ENCODE measurements around the gene WDR1. TPM values are rescaled to one million over a fixed set of nuclear protein-coding genes. Genes with fewer than 3 reads are reported as not detected.

WDR1 gene
- total and polyA plus RNA-seq, 2 donors (not counting 1 experiment from before 2014, with no cell fraction given), result 331 to 751 TPM

GRCh38 chr4:10119278-10119677 is 2.7 kb upstream of the WDR1 start:
- no peak overlapping the region for H3K4me3 ChIP-seq (replicated peaks in 1 of 4; ENCODE audit: control extremely low read depth in 1 of 4, insufficient read depth in 1 of 4, low read depth in 3 of 4, low read length in 4 of 4)
- H3K27ac ChIP-seq (ENCODE audit: insufficient read depth, low read length), result no peak overlapping the region
- H3K36me3 ChIP-seq (ENCODE audit: control insufficient read depth, insufficient read depth, low read length), result peaks cover 12% of the 10 kb centered on the region
- TF ChIP-seq EZH2 (IDR thresholded peaks at IDR 0.05; ENCODE audit: low read length, missing control alignments) (no peak), CTCF (conservative IDR thresholded peaks at IDR 0.05 in 1 of 2, IDR thresholded peaks at IDR 0.05 in 1 of 2; ENCODE audit: low read depth in 1 of 2, low read length in 2 of 2) (no peak)
- no peak overlapping the region for H2AFZ ChIP-seq (ENCODE audit: low read length)
- DNase-seq (ENCODE audit: low read depth in 2 of 2), result no peak
- H3K9ac ChIP-seq (ENCODE audit: insufficient read depth, low read length), result no peak overlapping the region
- H4K20me1 ChIP-seq (ENCODE audit: control insufficient read depth, extremely low read depth, insufficient read depth, low read length), result no peaks in the 10 kb centered on the region
- peaks cover 20% of the 10 kb centered on the region for H3K79me2 ChIP-seq (ENCODE audit: control insufficient read depth, insufficient read depth, low read length)
- no peaks in the 10 kb centered on the region for H3K27me3 ChIP-seq (ENCODE audit: control insufficient read depth, insufficient read depth, low read length)
- H3K4me2 ChIP-seq (ENCODE audit: extremely low read depth, insufficient read depth, low read length), result no peak overlapping the region
- H3K4me1 ChIP-seq (ENCODE audit: control insufficient read depth, extremely low read depth, insufficient read depth, low read length), result peaks cover 5% of the 10 kb centered on the region
- H3K9me3 ChIP-seq (ENCODE audit: control insufficient read depth, insufficient read depth, low read depth, low read length), result no peaks in the 10 kb centered on the region

DNA sequence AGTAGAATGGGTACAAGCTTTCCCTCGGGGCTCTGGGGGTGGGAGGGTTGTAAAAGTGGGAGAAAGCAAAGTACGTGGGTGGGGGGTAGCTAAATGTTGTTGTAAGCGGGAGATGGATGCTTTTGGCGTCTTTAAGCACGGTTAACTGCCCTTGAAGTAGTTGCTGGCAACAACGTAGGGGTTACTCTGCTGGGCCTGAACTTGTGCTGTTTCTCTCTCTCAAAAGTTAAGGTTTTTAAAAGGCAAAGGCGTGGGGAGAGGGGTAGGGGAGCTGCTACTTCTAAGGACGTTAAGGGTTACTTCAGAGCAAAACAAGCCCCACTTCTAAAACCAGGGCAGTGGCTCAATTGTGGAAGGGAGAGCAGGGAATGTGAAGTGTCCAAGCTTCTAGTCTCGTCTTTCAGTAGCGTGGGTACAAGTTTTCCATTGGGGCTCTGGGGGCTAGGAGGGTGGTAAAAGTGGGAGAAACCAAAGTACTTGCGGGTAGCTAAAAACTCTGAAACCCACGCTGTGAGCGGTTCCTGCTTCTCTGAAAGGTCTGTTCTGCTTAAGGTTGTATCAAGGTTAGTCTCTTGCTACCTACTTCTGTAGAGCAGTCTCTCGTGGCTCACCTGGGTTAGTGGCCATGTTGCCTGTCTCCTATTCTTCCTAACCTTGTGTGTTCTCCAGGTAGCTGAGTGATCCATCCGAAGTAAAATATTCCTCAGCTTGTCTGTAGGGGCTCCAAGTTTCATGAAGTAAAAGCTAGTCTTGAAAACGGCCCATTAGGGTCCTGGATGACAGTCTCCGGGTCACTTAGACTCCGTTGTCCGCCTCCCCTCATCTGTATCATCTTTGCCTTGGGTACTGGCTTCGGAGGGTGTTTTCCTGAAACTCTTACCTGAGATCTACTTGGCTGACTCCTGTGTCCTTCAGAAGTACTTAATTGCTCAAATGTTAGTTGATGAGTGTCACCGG is 1.7 kb upstream of the WDR1 start:
- Histone ChIP-seq H3K27me3 (ENCODE audit: control insufficient read depth, insufficient read depth, low read length) (no peaks in the 10 kb centered on the region), H3K27ac (ENCODE audit: insufficient read depth, low read length) (no peak overlapping the region), H3K4me1 (ENCODE audit: control insufficient read depth, extremely low read depth, insufficient read depth, low read length) (peaks cover 7% of the 10 kb centered on the region), H2AFZ (ENCODE audit: low read length) (no peak overlapping the region), H3K4me3 (replicated peaks in 1 of 4; ENCODE audit: control extremely low read depth in 1 of 4, insufficient read depth in 1 of 4, low read depth in 3 of 4, low read length in 4 of 4) (peak overlapping the region in 1 of 4 experiments; percentile 89), H3K4me2 (ENCODE audit: extremely low read depth, insufficient read depth, low read length) (no peak overlapping the region), H3K36me3 (ENCODE audit: control insufficient read depth, insufficient read depth, low read length) (peaks cover 19% of the 10 kb centered on the region), H4K20me1 (ENCODE audit: control insufficient read depth, extremely low read depth, insufficient read depth, low read length) (no peaks in the 10 kb centered on the region), H3K9me3 (ENCODE audit: control insufficient read depth, insufficient read depth, low read depth, low read length) (no peaks in the 10 kb centered on the region), H3K9ac (ENCODE audit: insufficient read depth, low read length) (no peak overlapping the region), H3K79me2 (ENCODE audit: control insufficient read depth, insufficient read depth, low read length) (peaks cover 29% of the 10 kb centered on the region)
- TF ChIP-seq CTCF (conservative IDR thresholded peaks at IDR 0.05 in 1 of 2, IDR thresholded peaks at IDR 0.05 in 1 of 2; ENCODE audit: low read depth in 1 of 2, low read length in 2 of 2) (no peak), EZH2 (IDR thresholded peaks at IDR 0.05; ENCODE audit: low read length, missing control alignments) (no peak)
- DNase-seq (ENCODE audit: low read depth in 2 of 2), result no peak

GRCh38 chr4:10117359-10118047 is 904 bp upstream of the WDR1 start:
- no peaks in the 10 kb centered on the region for H3K27me3 ChIP-seq (ENCODE audit: control insufficient read depth, insufficient read depth, low read length)
- peak overlapping the region; percentile 97 for H3K4me2 ChIP-seq (ENCODE audit: extremely low read depth, insufficient read depth, low read length)
- no peaks in the 10 kb centered on the region for H4K20me1 ChIP-seq (ENCODE audit: control insufficient read depth, extremely low read depth, insufficient read depth, low read length)
- peak; percentile 52 to 67 for DNase-seq (ENCODE audit: low read depth in 2 of 2)
- H3K79me2 ChIP-seq (ENCODE audit: control insufficient read depth, insufficient read depth, low read length), result peaks cover 38% of the 10 kb centered on the region
- no peak overlapping the region for H2AFZ ChIP-seq (ENCODE audit: low read length)
- TF ChIP-seq CTCF (conservative IDR thresholded peaks at IDR 0.05 in 1 of 2, IDR thresholded peaks at IDR 0.05 in 1 of 2; ENCODE audit: low read depth in 1 of 2, low read length in 2 of 2), result no peak
- no peak for TF ChIP-seq EZH2 (IDR thresholded peaks at IDR 0.05; ENCODE audit: low read length, missing control alignments)
- H3K9me3 ChIP-seq (ENCODE audit: control insufficient read depth, insufficient read depth, low read depth, low read length), result no peaks in the 10 kb centered on the region
- H3K9ac ChIP-seq (ENCODE audit: insufficient read depth, low read length), result peak overlapping the region; percentile 83
- peaks cover 7% of the 10 kb centered on the region for H3K4me1 ChIP-seq (ENCODE audit: control insufficient read depth, extremely low read depth, insufficient read depth, low read length)
- H3K27ac ChIP-seq (ENCODE audit: insufficient read depth, low read length), result peak overlapping the region; percentile 89
- H3K4me3 ChIP-seq (replicated peaks in 1 of 4; ENCODE audit: control extremely low read depth in 1 of 4, insufficient read depth in 1 of 4, low read depth in 3 of 4, low read length in 4 of 4), result peak overlapping the region; percentile 62 to 89 (median 72)
- peaks cover 26% of the 10 kb centered on the region for H3K36me3 ChIP-seq (ENCODE audit: control insufficient read depth, insufficient read depth, low read length)
